K562 (cell line): ENCODE results near the gene SV2A. TPM values are rescaled to one million over a fixed set of nuclear protein-coding genes. Genes with fewer than 3 reads are reported as not detected.

Experiments used
- CBX5 ChIP-seq: IDR thresholded peaks from 2 replicates; pipeline ENCODE4 v1.6.1; 2014; ENCODE audit warnings: low read depth, borderline replicate concordance
- CREM ChIP-seq: IDR thresholded peaks from 2 replicates; pipeline ENCODE4 v1.6.1; 2014; ENCODE audit warnings: antibody characterized with exemption, low read depth
- ELK1 ChIP-seq: sonication (generic); formaldehyde crosslinking; IDR thresholded peaks from 2 replicates; pipeline ENCODE4 v1.8.1; 2022; ENCODE audit warnings: missing genetic modification reagents
- FOXA1 ChIP-seq: fragments of 450-650 bp; IDR thresholded peaks from 2 replicates; pipeline ENCODE4 v1.6.1; 2016; ENCODE audit warnings: mild to moderate bottlenecking, borderline replicate concordance
- GABPA ChIP-seq: fragments of 200-800 bp; sonication (Bioruptor generic); conservative IDR thresholded peaks from 2 replicates; pipeline ENCODE4 v1.6.1; 2016; ENCODE audit warnings: low read depth, missing genetic modification characterization, missing compliant biosample characterization
- GATA2 ChIP-seq: sonication (generic); formaldehyde crosslinking; IDR thresholded peaks from 2 replicates; pipeline ENCODE4 v1.4.0; 2020; ENCODE audit warnings: mild to moderate bottlenecking, missing genetic modification reagents
- HNRNPH1 ChIP-seq: fragments of 200-400 bp; formaldehyde crosslinking; optimal IDR thresholded peaks from 2 replicates; pipeline ENCODE3; 2017; ENCODE audit warnings: low read depth, mild to moderate bottlenecking, low read length, moderate library complexity
- HNRNPK ChIP-seq: fragments of 200-400 bp; formaldehyde crosslinking; IDR thresholded peaks from one replicate; pipeline ENCODE4 v1.6.1; 2018; ENCODE audit warnings: mild to moderate bottlenecking, low read depth, low read length; ENCODE audit not compliant: poor library complexity, severe bottlenecking
- HNRNPLL ChIP-seq: fragments of 200-400 bp; formaldehyde crosslinking; IDR thresholded peaks from 2 replicates; pipeline ENCODE4 v1.6.1; 2017; ENCODE audit warnings: low read length, low read depth, mild to moderate bottlenecking; ENCODE audit not compliant: poor library complexity, severe bottlenecking
- ILF3 ChIP-seq: fragments of 450-650 bp; IDR thresholded peaks from 2 replicates; pipeline ENCODE4 v1.6.1; 2018; ENCODE audit warnings: antibody characterized with exemption, mild to moderate bottlenecking, moderate library complexity, borderline replicate concordance
- MYNN ChIP-seq, 2 experiments: sonication (generic); formaldehyde crosslinking in 1 of 2; IDR thresholded peaks; 2 replicates each; pipeline versions ENCODE4 v1.5.0 to v1.6.1; 2016 to 2020; ENCODE audit warnings: antibody characterized with exemption in 1 of 2, missing genetic modification reagents in 1 of 2
- PRMT5 ChIP-seq: sonication (generic); formaldehyde crosslinking; IDR thresholded peaks from 2 replicates; pipeline ENCODE4 v1.5.0; 2020; ENCODE audit warnings: missing genetic modification reagents
- PURB ChIP-seq: sonication (generic); formaldehyde crosslinking; IDR thresholded peaks from 2 replicates; pipeline ENCODE4 v1.9.0; 2021; ENCODE audit warnings: low read depth, mild to moderate bottlenecking, missing genetic modification reagents
- RBBP5 ChIP-seq: fragments of 200-600 bp; sonication (generic); IDR thresholded peaks from 2 replicates; pipeline ENCODE4 v1.6.1; 2012; ENCODE audit warnings: borderline replicate concordance, mild to moderate bottlenecking, low read length, control low read depth, inconsistent platforms; ENCODE audit not compliant: insufficient read depth, poor library complexity, severe bottlenecking
- RHOXF2B ChIP-seq: fragments of 250-450 bp; sonication (Bioruptor Pico); conservative IDR thresholded peaks from 2 replicates; pipeline ENCODE4 v1.5.1; 2021
- SAFB2 ChIP-seq: fragments of 200-400 bp; formaldehyde crosslinking; IDR thresholded peaks from 2 replicates; pipeline ENCODE4 v1.6.1; 2018; ENCODE audit warnings: borderline replicate concordance, low read length, low read depth, moderate library complexity; ENCODE audit not compliant: severe bottlenecking
- SMAD2 ChIP-seq: fragments of 150-350 bp; IDR thresholded peaks from 2 replicates; pipeline ENCODE4 v1.6.1; 2014; ENCODE audit warnings: low read depth, mild to moderate bottlenecking, low read length
- SMARCA4 ChIP-seq: fragments of 450-650 bp; IDR thresholded peaks from 2 replicates; pipeline ENCODE4 v1.6.1; 2016
- SP2 ChIP-seq: IDR thresholded peaks from 2 replicates; pipeline ENCODE4 v1.6.1; 2011; ENCODE audit warnings: mild to moderate bottlenecking, low read depth, low read length, moderate library complexity; ENCODE audit not compliant: poor library complexity, severe bottlenecking; ENCODE audit errors: extremely low read depth
- SRSF1 ChIP-seq: fragments of 200-400 bp; formaldehyde crosslinking; IDR thresholded peaks from 2 replicates; pipeline ENCODE4 v1.6.1; 2017; ENCODE audit warnings: mild to moderate bottlenecking, low read depth, low read length, moderate library complexity
- SUPT5H ChIP-seq: fragments of 450-650 bp; IDR thresholded peaks from 2 replicates; pipeline ENCODE4 v1.6.1; 2016
- TAF7 ChIP-seq: fragments of 450-650 bp; IDR thresholded peaks from 2 replicates; pipeline ENCODE4 v1.6.1; 2016; ENCODE audit warnings: missing genetic modification characterization, missing compliant biosample characterization
- TSC22D4 ChIP-seq: fragments of 450-650 bp; IDR thresholded peaks from 2 replicates; pipeline ENCODE4 v1.6.1; 2016; ENCODE audit warnings: missing genetic modification characterization, missing biosample characterization, control low read depth
- ZC3H8 ChIP-seq: fragments of 450-650 bp; IDR thresholded peaks from 2 replicates; pipeline ENCODE4 v1.6.1; 2017
- ZNF184 ChIP-seq: sonication (generic); formaldehyde crosslinking; IDR thresholded peaks from 2 replicates; pipeline ENCODE4 v1.5.0; 2020; ENCODE audit warnings: missing genetic modification reagents
- ZNF232 ChIP-seq: sonication (generic); formaldehyde crosslinking; IDR thresholded peaks from 2 replicates; pipeline ENCODE4 v1.8.0; 2022; ENCODE audit warnings: mild to moderate bottlenecking, missing genetic modification reagents
- ZNF512 ChIP-seq: IDR thresholded peaks from 2 replicates; pipeline ENCODE4 v1.6.1; 2016; ENCODE audit warnings: missing genetic modification characterization, missing compliant biosample characterization
- ZNF57 ChIP-seq: fragments of 450-650 bp; formaldehyde crosslinking; IDR thresholded peaks from 2 replicates; pipeline ENCODE4 v1.4.0; 2020; ENCODE audit warnings: mild to moderate bottlenecking, moderate library complexity
- polyA plus RNA-seq, 8 experiments: library from polyadenylated mRNA; depleted of rRNA in 4 of 8; stranded (reverse) in 5 of 8; unstranded in 3 of 8; fragments of >200 nt; fragmentation: Nextera tagmentation in 2 of 8; fragmentation: Illumina TruSeq in 1 of 8; extraction: Ambion mirVana in 2 of 8; extraction: Trizol in 1 of 8; gene quantifications; 2 replicates each; pipeline versions ENCODE4 v1.2.1 to v1.2.3, GENCODE V29; 2011 to 2014; ENCODE audit warnings: inconsistent platforms in 1 of 8, missing spikeins in 1 of 8
- total RNA-seq, 7 experiments: library from RNA; depleted of rRNA in 6 of 7; stranded (reverse); fragments of >200 nt in 6 of 7; fragmentation: Illumina TruSeq in 2 of 7; extraction: Trizol in 2 of 7; gene quantifications; 2 replicates each; pipeline versions ENCODE4 v1.2.1 to v1.2.3, GENCODE V29; 2011 to 2021; ENCODE audit warnings: low replicate concordance in 1 of 7

The SV2A gene
- total and polyA plus RNA-seq, 9 of the 15 experiments (the other 6 are each of a cell fraction or from before 2014, with no cell fraction given), result 0.07 to 0.22 (median 0.11) TPM; not detected in 1

GRCh38 chr1:149887456-149888246 is 30.0 kb downstream of the SV2A start (continued):
- TF ChIP-seq PURB (CRISPR knock-in tag) (no peak), TAF7 (tag) (no peak; the same call in 1 of the 2 replicates), RBBP5 (no peak), HNRNPK (no peak), GABPA (tag) (peak; percentile 84), ILF3 (peak; percentile 68; the same call in 1 of the 2 replicates), TSC22D4 (tag) (no peak), FOXA1 (no peak), ZNF184 (CRISPR knock-in tag) (no peak), SAFB2 (no peak), MYNN (IDR thresholded peaks at IDR 0.05) (no peak), MYNN (CRISPR knock-in tag; IDR thresholded peaks at IDR 0.05) (no peak), GATA2 (no peak), ELK1 (CRISPR knock-in tag) (no peak), ZNF232 (CRISPR knock-in tag) (peak; percentile 9; the same call in 1 of the 2 replicates), HNRNPLL (peak; percentile 93), CBX5 (no peak), SP2 (no peak), SMARCA4 (no peak), CREM (peak; percentile 40), ZNF512 (tag) (no peak), SMAD2 (no peak), HNRNPH1 (no peak), ZNF57 (CRISPR knock-in tag) (no peak), SUPT5H (peak; percentile 89), PRMT5 (CRISPR knock-in tag) (no peak), SRSF1 (no peak; the same call in 1 of the 2 replicates), RHOXF2B (CRISPR knock-in tag) (no peak), ZC3H8 (no peak)
